ENCODE measurements around the gene ACE.

The ACE gene

GRCh38 chr17:63531022-63531965 lies 54.4 kb downstream of the ACE start:
- H2AK5ac ChIP-seq (ENCODE audit: low read length) = no peak overlapping the region
- H3K14ac ChIP-seq (ENCODE audit: low read length) = no peak overlapping the region
- no peak overlapping the region for H2AFZ ChIP-seq (ENCODE audit: insufficient read depth, low read length, poor library complexity)
- DNase-seq = no peak
- H3K4ac ChIP-seq (ENCODE audit: low read depth, low read length) = no peak overlapping the region
- no peak overlapping the region for H4K91ac ChIP-seq (ENCODE audit: low read depth, low read length)
- H3K9me3 ChIP-seq (ENCODE audit: insufficient read depth, low read depth, low read length) = peaks cover 2% of the 10 kb centered on the region
- H3K23ac ChIP-seq (ENCODE audit: low read length) = no peak overlapping the region
- no peaks in the 10 kb centered on the region for H3K36me3 ChIP-seq (ENCODE audit: control insufficient read depth in 1 of 2, insufficient read depth in 2 of 2, low read length in 2 of 2)
- H2BK12ac ChIP-seq (ENCODE audit: low read length) = no peak overlapping the region
- H2BK120ac ChIP-seq (ENCODE audit: insufficient read depth, low read length, poor library complexity) = no peak overlapping the region
- no peaks in the 10 kb centered on the region for H3K79me2 ChIP-seq (ENCODE audit: control insufficient read depth, insufficient read depth, low read length, poor library complexity)
- H3K27me3 ChIP-seq (ENCODE audit: insufficient read depth, low read length) = no peaks in the 10 kb centered on the region
- no peak overlapping the region for H3K27ac ChIP-seq (ENCODE audit: low read depth, low read length)
- no CpG with 5 or more reads among the region's 10 CpGs for WGBS (ENCODE audit: extremely low coverage, insufficient coverage, insufficient read length)
- no peaks in the 10 kb centered on the region for H3K79me1 ChIP-seq (ENCODE audit: low read length)
- H3K4me1 ChIP-seq (ENCODE audit: control insufficient read depth in 1 of 2, insufficient read depth in 2 of 2, low read length in 2 of 2) = no peaks in the 10 kb centered on the region
- H4K12ac ChIP-seq (ENCODE audit: low read depth, low read length) = no peak overlapping the region
- no peak overlapping the region for H2BK5ac ChIP-seq (ENCODE audit: low read depth, low read length, poor library complexity)
- H3K4me2 ChIP-seq (ENCODE audit: low read length) = no peak overlapping the region
- H4K8ac ChIP-seq (ENCODE audit: low read depth, low read length) = no peak overlapping the region
- no peak overlapping the region for H3K4me3 ChIP-seq (ENCODE audit: low read depth, low read length)
- H3K9ac ChIP-seq (ENCODE audit: low read length) = no peak overlapping the region
- H3K18ac ChIP-seq (ENCODE audit: low read length) = no peak overlapping the region

GRCh38 chr17:63533433-63534077 lies 56.7 kb downstream of the ACE start:
- Histone ChIP-seq H3K23ac (ENCODE audit: low read length) (no peak overlapping the region), H3K27me3 (ENCODE audit: insufficient read depth, low read length) (no peaks in the 10 kb centered on the region), H3K4me1 (ENCODE audit: control insufficient read depth in 1 of 2, insufficient read depth in 2 of 2, low read length in 2 of 2) (no peaks in the 10 kb centered on the region), H2BK12ac (ENCODE audit: low read length) (no peak overlapping the region), H3K79me2 (ENCODE audit: control insufficient read depth, insufficient read depth, low read length, poor library complexity) (no peaks in the 10 kb centered on the region), H3K9ac (ENCODE audit: low read length) (no peak overlapping the region), H2AFZ (ENCODE audit: insufficient read depth, low read length, poor library complexity) (no peak overlapping the region), H3K4ac (ENCODE audit: low read depth, low read length) (no peak overlapping the region), H3K27ac (ENCODE audit: low read depth, low read length) (no peak overlapping the region), H2BK120ac (ENCODE audit: insufficient read depth, low read length, poor library complexity) (no peak overlapping the region), H3K4me3 (ENCODE audit: low read depth, low read length) (no peak overlapping the region), H4K91ac (ENCODE audit: low read depth, low read length) (no peak overlapping the region), H3K4me2 (ENCODE audit: low read length) (no peak overlapping the region), H3K14ac (ENCODE audit: low read length) (no peak overlapping the region), H4K8ac (ENCODE audit: low read depth, low read length) (no peak overlapping the region), H3K36me3 (ENCODE audit: control insufficient read depth in 1 of 2, insufficient read depth in 2 of 2, low read length in 2 of 2) (no peaks in the 10 kb centered on the region), H2AK5ac (ENCODE audit: low read length) (no peak overlapping the region), H3K9me3 (ENCODE audit: insufficient read depth, low read depth, low read length) (peaks cover 2% of the 10 kb centered on the region), H2BK5ac (ENCODE audit: low read depth, low read length, poor library complexity) (no peak overlapping the region), H4K12ac (ENCODE audit: low read depth, low read length) (no peak overlapping the region), H3K79me1 (ENCODE audit: low read length) (no peaks in the 10 kb centered on the region), H3K18ac (ENCODE audit: low read length) (no peak overlapping the region)
- WGBS (ENCODE audit: extremely low coverage, insufficient coverage, insufficient read length) = no CpG with 5 or more reads among the region's 20 CpGs
- DNase-seq = no peak

GRCh38 chr17:63534078-63534570 lies 57.3 kb downstream of the ACE start:
- no peaks in the 10 kb centered on the region for H3K79me2 ChIP-seq (ENCODE audit: control insufficient read depth, insufficient read depth, low read length, poor library complexity)
- no peaks in the 10 kb centered on the region for H3K4me1 ChIP-seq (ENCODE audit: control insufficient read depth in 1 of 2, insufficient read depth in 2 of 2, low read length in 2 of 2)
- WGBS (ENCODE audit: extremely low coverage, insufficient coverage, insufficient read length) = no CpG with 5 or more reads among the region's 17 CpGs
- DNase-seq = no peak
- H3K27me3 ChIP-seq (ENCODE audit: insufficient read depth, low read length) = no peaks in the 10 kb centered on the region
- H3K9ac ChIP-seq (ENCODE audit: low read length) = no peak overlapping the region
- H4K8ac ChIP-seq (ENCODE audit: low read depth, low read length) = no peak overlapping the region
- no peak overlapping the region for H2AFZ ChIP-seq (ENCODE audit: insufficient read depth, low read length, poor library complexity)
- H2BK5ac ChIP-seq (ENCODE audit: low read depth, low read length, poor library complexity) = no peak overlapping the region
- no peaks in the 10 kb centered on the region for H3K79me1 ChIP-seq (ENCODE audit: low read length)
- no peak overlapping the region for H3K18ac ChIP-seq (ENCODE audit: low read length)
- no peaks in the 10 kb centered on the region for H3K36me3 ChIP-seq (ENCODE audit: control insufficient read depth in 1 of 2, insufficient read depth in 2 of 2, low read length in 2 of 2)
- no peak overlapping the region for H2AK5ac ChIP-seq (ENCODE audit: low read length)
- no peak overlapping the region for H3K4ac ChIP-seq (ENCODE audit: low read depth, low read length)
- H2BK120ac ChIP-seq (ENCODE audit: insufficient read depth, low read length, poor library complexity) = no peak overlapping the region
- no peak overlapping the region for H3K27ac ChIP-seq (ENCODE audit: low read depth, low read length)
- H4K12ac ChIP-seq (ENCODE audit: low read depth, low read length) = no peak overlapping the region
- no peak overlapping the region for H3K14ac ChIP-seq (ENCODE audit: low read length)
- no peak overlapping the region for H3K4me3 ChIP-seq (ENCODE audit: low read depth, low read length)
- H4K91ac ChIP-seq (ENCODE audit: low read depth, low read length) = no peak overlapping the region
- H3K4me2 ChIP-seq (ENCODE audit: low read length) = no peak overlapping the region
- no peak overlapping the region for H3K23ac ChIP-seq (ENCODE audit: low read length)
- no peak overlapping the region for H2BK12ac ChIP-seq (ENCODE audit: low read length)
- H3K9me3 ChIP-seq (ENCODE audit: insufficient read depth, low read depth, low read length) = peaks cover 2% of the 10 kb centered on the region

GRCh38 chr17:63534816-63535455 lies 58.1 kb downstream of the ACE start:
- no CpG with 5 or more reads among the region's 13 CpGs for WGBS (ENCODE audit: extremely low coverage, insufficient coverage, insufficient read length)
- H2BK120ac ChIP-seq (ENCODE audit: insufficient read depth, low read length, poor library complexity) = no peak overlapping the region
- no peak overlapping the region for H4K8ac ChIP-seq (ENCODE audit: low read depth, low read length)
- H3K23ac ChIP-seq (ENCODE audit: low read length) = no peak overlapping the region
- H3K79me2 ChIP-seq (ENCODE audit: control insufficient read depth, insufficient read depth, low read length, poor library complexity) = no peaks in the 10 kb centered on the region
- no peaks in the 10 kb centered on the region for H3K36me3 ChIP-seq (ENCODE audit: control insufficient read depth in 1 of 2, insufficient read depth in 2 of 2, low read length in 2 of 2)
- H3K27me3 ChIP-seq (ENCODE audit: insufficient read depth, low read length) = no peaks in the 10 kb centered on the region
- H4K12ac ChIP-seq (ENCODE audit: low read depth, low read length) = no peak overlapping the region
- H2BK5ac ChIP-seq (ENCODE audit: low read depth, low read length, poor library complexity) = no peak overlapping the region
- H3K4me3 ChIP-seq (ENCODE audit: low read depth, low read length) = no peak overlapping the region
- H2AFZ ChIP-seq (ENCODE audit: insufficient read depth, low read length, poor library complexity) = no peak overlapping the region
- no peak overlapping the region for H3K4me2 ChIP-seq (ENCODE audit: low read length)
- no peak overlapping the region for H3K4ac ChIP-seq (ENCODE audit: low read depth, low read length)
- no peaks in the 10 kb centered on the region for H3K79me1 ChIP-seq (ENCODE audit: low read length)
- no peak overlapping the region for H3K9ac ChIP-seq (ENCODE audit: low read length)
- H4K91ac ChIP-seq (ENCODE audit: low read depth, low read length) = no peak overlapping the region
- DNase-seq = no peak
- H3K4me1 ChIP-seq (ENCODE audit: control insufficient read depth in 1 of 2, insufficient read depth in 2 of 2, low read length in 2 of 2) = no peaks in the 10 kb centered on the region
- no peak overlapping the region for H2AK5ac ChIP-seq (ENCODE audit: low read length)
- H3K27ac ChIP-seq (ENCODE audit: low read depth, low read length) = no peak overlapping the region
- no peak overlapping the region for H3K14ac ChIP-seq (ENCODE audit: low read length)
- H3K18ac ChIP-seq (ENCODE audit: low read length) = no peak overlapping the region
- H3K9me3 ChIP-seq (ENCODE audit: insufficient read depth, low read depth, low read length) = peaks cover 2% of the 10 kb centered on the region
- H2BK12ac ChIP-seq (ENCODE audit: low read length) = no peak overlapping the region
